D721Med (cell line): ENCODE results near the gene PLEKHM3.

Experiments used
- DNase-seq: peaks from one replicate; pipeline ENCODE4 v3.0.0; 2011; ENCODE audit warnings: low spot score; ENCODE audit not compliant: insufficient read length
- FAIRE-seq: peaks from 2 replicates; lab custom pipeline; 2011; peaks lifted over from hg19 to GRCh38; lab: Jason Lieb, UNC
- CTCF ChIP-seq: IDR thresholded peaks from 2 replicates; pipeline ENCODE4 v1.5.1; 2012; ENCODE audit warnings: mild to moderate bottlenecking, control low read depth; ENCODE audit not compliant: insufficient read depth; ENCODE audit errors: missing control alignments

The PLEKHM3 gene

GRCh38 chr2:208025037-208025813 is at the start of gene PLEKHM3:
Gene PLEKHM3, minus strand, starts transcription at chr2:208025527. Its CDS starts 23,888 bp downstream, at chr2:208001639.
- FAIRE-seq, result no peak
- peak; percentile 22 for DNase-seq
- TF ChIP-seq CTCF, result no peak

- TF ChIP-seq CTCF, result no peak
- DNase-seq (no peak), FAIRE-seq (no peak)
Observed at GRCh38 chr2:208074610-208075356, 49.5 kb upstream of the PLEKHM3 start.

GRCh38 chr2:208072250-208072892 is 47.0 kb upstream of the PLEKHM3 start:
- peak; percentile 84 for FAIRE-seq
- DNase-seq, result peak; percentile 26
- TF ChIP-seq CTCF, result peak; percentile 88

GRCh38 chr2:208069186-208069585 is 43.9 kb upstream of the PLEKHM3 start:
- DNase-seq (no peak), FAIRE-seq (no peak)
- no peak for TF ChIP-seq CTCF

GRCh38 chr2:208066016-208066415 is 40.7 kb upstream of the PLEKHM3 start:
- DNase-seq, result no peak
- FAIRE-seq, result no peak
- no peak for TF ChIP-seq CTCF

- no peak for TF ChIP-seq CTCF
- no peak for DNase-seq
- FAIRE-seq, result no peak
Observed at GRCh38 chr2:208065476-208065875, 40.1 kb upstream of the PLEKHM3 start.
